ENCODE results near the gene IL18RAP. TPM values are rescaled to one million over a fixed set of nuclear protein-coding genes. Genes with fewer than 3 reads are reported as not detected.

The IL18RAP gene
- total RNA-seq, 1 donor from 2014 or later, result 37.1 TPM

GRCh38 chr2:102399499-102400141, 23.3 kb upstream of the IL18RAP start:
- DNase-seq (ENCODE audit: low spot score), result no peak
- H3K27ac Mint-ChIP-seq, result no peak overlapping the region
- intact Hi-C loops (cut with micrococcal nuclease), result loop anchor here (2.0 kb wide), 1 partner anchor 19 kb away; no protein-coding TSS in a partner anchor
- peaks cover 27% of the 10 kb centered on the region for H3K36me3 Mint-ChIP-seq (ENCODE audit: low read depth)
- H3K4me3 Mint-ChIP-seq, result no peak overlapping the region
- no peaks in the 10 kb centered on the region for H3K27me3 Mint-ChIP-seq (ENCODE audit: insufficient read depth)
- no peaks in the 10 kb centered on the region for H3K9me3 Mint-ChIP-seq
- H3K4me1 Mint-ChIP-seq (ENCODE audit: low read depth), result peaks cover 31% of the 10 kb centered on the region

DNA sequence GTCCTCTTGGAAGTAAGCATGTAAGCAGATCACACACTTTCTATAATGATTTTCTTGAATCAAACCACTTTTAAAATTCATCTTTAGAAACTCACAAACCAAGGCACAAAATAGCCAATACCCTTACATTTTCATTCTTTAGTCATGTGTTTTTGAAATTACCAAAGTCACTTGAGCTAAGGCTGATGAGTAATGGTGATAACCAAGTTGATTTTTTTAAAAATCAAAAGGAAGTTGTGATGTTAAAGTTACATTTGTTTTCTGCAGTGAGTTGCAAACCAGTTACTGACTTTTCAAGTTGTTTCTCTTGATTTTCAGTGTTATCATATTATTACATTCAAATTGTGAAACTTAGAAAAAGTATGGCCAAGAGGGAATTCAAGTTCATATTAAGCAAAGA, 21.5 kb upstream of the IL18RAP start:
- H3K27ac Mint-ChIP-seq, result no peak overlapping the region
- intact Hi-C loops (cut with micrococcal nuclease), result loop anchor here (2.0 kb wide), 1 partner anchor 17 kb away; no protein-coding TSS in a partner anchor

GRCh38 chr2:102401865-102402264, 21.1 kb upstream of the IL18RAP start:
- Mint-ChIP-seq H3K27ac (no peak overlapping the region), H3K36me3 (ENCODE audit: low read depth) (peaks cover 22% of the 10 kb centered on the region), H3K4me3 (no peak overlapping the region), H3K27me3 (ENCODE audit: insufficient read depth) (no peaks in the 10 kb centered on the region), H3K4me1 (ENCODE audit: low read depth) (peaks cover 31% of the 10 kb centered on the region), H3K9me3 (no peaks in the 10 kb centered on the region)
- DNase-seq (ENCODE audit: low spot score), result no peak
- intact Hi-C loops (cut with micrococcal nuclease), result loop anchor here (2.0 kb wide), 1 partner anchor 17 kb away; no protein-coding TSS in a partner anchor

More for the DNA sequence above, 21.5 kb upstream of the IL18RAP start:
- Mint-ChIP-seq H3K9me3 (no peaks in the 10 kb centered on the region), H3K27me3 (ENCODE audit: insufficient read depth) (no peaks in the 10 kb centered on the region), H3K4me3 (no peak overlapping the region), H3K36me3 (ENCODE audit: low read depth) (peaks cover 25% of the 10 kb centered on the region), H3K4me1 (ENCODE audit: low read depth) (peaks cover 31% of the 10 kb centered on the region)
- no peak for DNase-seq (ENCODE audit: low spot score)

GRCh38 chr2:102410952-102411351, 12.0 kb upstream of the IL18RAP start:
- H3K27me3 Mint-ChIP-seq (ENCODE audit: insufficient read depth), result no peaks in the 10 kb centered on the region
- DNase-seq (ENCODE audit: low spot score), result no peak
- peaks cover 15% of the 10 kb centered on the region for H3K4me1 Mint-ChIP-seq (ENCODE audit: low read depth)
- peaks cover 30% of the 10 kb centered on the region for H3K9me3 Mint-ChIP-seq
- intact Hi-C loops (cut with micrococcal nuclease), result no loop called here
- no peak overlapping the region for H3K4me3 Mint-ChIP-seq
- peaks cover 18% of the 10 kb centered on the region for H3K36me3 Mint-ChIP-seq (ENCODE audit: low read depth)
- no peak overlapping the region for H3K27ac Mint-ChIP-seq

GRCh38 chr2:102412199-102412598, 10.8 kb upstream of the IL18RAP start:
- H3K36me3 Mint-ChIP-seq (ENCODE audit: low read depth), result peaks cover 25% of the 10 kb centered on the region
- H3K27ac Mint-ChIP-seq, result no peak overlapping the region
- H3K4me1 Mint-ChIP-seq (ENCODE audit: low read depth), result peaks cover 24% of the 10 kb centered on the region
- DNase-seq (ENCODE audit: low spot score), result no peak
- peaks cover 34% of the 10 kb centered on the region for H3K9me3 Mint-ChIP-seq
- no peak overlapping the region for H3K4me3 Mint-ChIP-seq
- H3K27me3 Mint-ChIP-seq (ENCODE audit: insufficient read depth), result no peaks in the 10 kb centered on the region
- intact Hi-C loops (cut with micrococcal nuclease), result no loop called here

DNA sequence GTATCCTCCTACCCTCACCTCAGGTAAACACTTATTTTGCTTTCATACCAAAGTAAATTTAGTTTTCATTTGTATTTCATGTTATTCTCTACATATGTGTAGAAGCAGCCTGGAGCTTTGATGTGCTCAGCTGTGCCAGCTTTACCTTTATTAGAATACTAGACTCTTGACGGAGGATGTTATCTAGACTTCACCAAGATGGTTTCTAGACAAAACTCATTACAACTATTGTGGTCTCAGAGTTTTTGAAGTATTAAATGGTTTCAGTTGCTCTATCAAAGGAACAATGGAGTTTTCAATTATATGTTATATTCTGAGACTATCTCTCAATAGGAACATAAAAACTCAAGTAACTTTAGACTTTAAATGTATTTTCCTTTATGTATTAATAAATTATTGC, 5.0 kb upstream of the IL18RAP start:
- Mint-ChIP-seq H3K4me3 (peak overlapping the region; percentile 72), H3K27me3 (ENCODE audit: insufficient read depth) (no peaks in the 10 kb centered on the region), H3K36me3 (ENCODE audit: low read depth) (peaks cover 40% of the 10 kb centered on the region), H3K9me3 (peaks cover 4% of the 10 kb centered on the region), H3K27ac (peak overlapping the region; percentile 98), H3K4me1 (ENCODE audit: low read depth) (peaks cover 63% of the 10 kb centered on the region)
- intact Hi-C loops (cut with micrococcal nuclease), result loop anchor here (1.0 to 2.0 kb wide), 7 partner anchors 8 to 335 kb away; no protein-coding TSS in a partner anchor
- no peak for DNase-seq (ENCODE audit: low spot score)

- peaks cover 4% of the 10 kb centered on the region for H3K9me3 Mint-ChIP-seq
- H3K27me3 Mint-ChIP-seq (ENCODE audit: insufficient read depth), result no peaks in the 10 kb centered on the region
- intact Hi-C loops (cut with micrococcal nuclease), result loop anchor here (1.0 to 2.0 kb wide), 7 partner anchors 8 to 336 kb away; no protein-coding TSS in a partner anchor
- H3K4me3 Mint-ChIP-seq, result peak overlapping the region; percentile 90
- peaks cover 68% of the 10 kb centered on the region for H3K4me1 Mint-ChIP-seq (ENCODE audit: low read depth)
- DNase-seq (ENCODE audit: low spot score), result peak; percentile 34
- H3K27ac Mint-ChIP-seq, result peak overlapping the region; percentile 94
- H3K36me3 Mint-ChIP-seq (ENCODE audit: low read depth), result peaks cover 46% of the 10 kb centered on the region
These were observed 4.5 kb upstream of the IL18RAP start for GRCh38 chr2:102418421-102418961.

GRCh38 chr2:102420290-102420689, 2.7 kb upstream of the IL18RAP start:
- no peaks in the 10 kb centered on the region for H3K27me3 Mint-ChIP-seq (ENCODE audit: insufficient read depth)
- H3K36me3 Mint-ChIP-seq (ENCODE audit: low read depth), result peaks cover 54% of the 10 kb centered on the region
- intact Hi-C loops (cut with micrococcal nuclease), result no loop called here
- peak overlapping the region; percentile 90 for H3K4me3 Mint-ChIP-seq
- peaks cover 4% of the 10 kb centered on the region for H3K9me3 Mint-ChIP-seq
- peak overlapping the region; percentile 92 for H3K27ac Mint-ChIP-seq
- H3K4me1 Mint-ChIP-seq (ENCODE audit: low read depth), result peaks cover 85% of the 10 kb centered on the region
- DNase-seq (ENCODE audit: low spot score), result no peak

- H3K36me3 Mint-ChIP-seq (ENCODE audit: low read depth), result peaks cover 59% of the 10 kb centered on the region
- DNase-seq (ENCODE audit: low spot score), result no peak
- peaks cover 88% of the 10 kb centered on the region for H3K4me1 Mint-ChIP-seq (ENCODE audit: low read depth)
- H3K4me3 Mint-ChIP-seq, result peak overlapping the region; percentile 90
- no peaks in the 10 kb centered on the region for H3K27me3 Mint-ChIP-seq (ENCODE audit: insufficient read depth)
- no peaks in the 10 kb centered on the region for H3K9me3 Mint-ChIP-seq
- peak overlapping the region; percentile 98 for H3K27ac Mint-ChIP-seq
- intact Hi-C loops (cut with micrococcal nuclease), result no loop called here
These were observed 835 bp upstream of the IL18RAP start for GRCh38 chr2:102421890-102422759.

GRCh38 chr2:102423368-102423767, 408 bp downstream of the IL18RAP start:
- Mint-ChIP-seq H3K27ac (peak overlapping the region; percentile 98), H3K27me3 (ENCODE audit: insufficient read depth) (no peaks in the 10 kb centered on the region), H3K36me3 (ENCODE audit: low read depth) (peaks cover 61% of the 10 kb centered on the region), H3K4me3 (peak overlapping the region; percentile 90), H3K9me3 (no peaks in the 10 kb centered on the region), H3K4me1 (ENCODE audit: low read depth) (peaks cover 91% of the 10 kb centered on the region)
- no peak for DNase-seq (ENCODE audit: low spot score)
- intact Hi-C loops (cut with micrococcal nuclease), result no loop called here

DNA sequence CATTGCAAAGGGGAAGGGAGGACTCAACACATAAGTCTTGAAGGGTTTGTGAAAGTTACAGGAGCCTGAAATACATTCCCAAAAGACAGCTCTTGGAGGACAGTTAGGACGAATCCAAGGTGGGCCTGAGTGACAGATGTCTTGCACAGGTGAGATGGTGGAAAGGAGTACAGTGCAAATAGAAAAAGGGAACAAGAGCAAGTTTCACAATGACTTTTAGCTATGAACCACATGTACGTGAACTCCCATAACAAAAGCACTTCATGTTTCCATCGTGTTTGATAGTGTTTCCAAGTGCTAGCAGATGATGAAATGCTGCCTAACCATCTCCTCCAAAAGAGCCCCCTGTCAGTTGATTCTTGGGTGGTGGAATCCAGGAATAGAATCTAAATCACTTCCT, 1.8 kb downstream of the IL18RAP start:
- peaks cover 68% of the 10 kb centered on the region for H3K36me3 Mint-ChIP-seq (ENCODE audit: low read depth)
- intact Hi-C loops (cut with micrococcal nuclease), result loop anchor here (1.0 kb wide), 1 partner anchor 12 kb away; no protein-coding TSS in a partner anchor

DNA sequence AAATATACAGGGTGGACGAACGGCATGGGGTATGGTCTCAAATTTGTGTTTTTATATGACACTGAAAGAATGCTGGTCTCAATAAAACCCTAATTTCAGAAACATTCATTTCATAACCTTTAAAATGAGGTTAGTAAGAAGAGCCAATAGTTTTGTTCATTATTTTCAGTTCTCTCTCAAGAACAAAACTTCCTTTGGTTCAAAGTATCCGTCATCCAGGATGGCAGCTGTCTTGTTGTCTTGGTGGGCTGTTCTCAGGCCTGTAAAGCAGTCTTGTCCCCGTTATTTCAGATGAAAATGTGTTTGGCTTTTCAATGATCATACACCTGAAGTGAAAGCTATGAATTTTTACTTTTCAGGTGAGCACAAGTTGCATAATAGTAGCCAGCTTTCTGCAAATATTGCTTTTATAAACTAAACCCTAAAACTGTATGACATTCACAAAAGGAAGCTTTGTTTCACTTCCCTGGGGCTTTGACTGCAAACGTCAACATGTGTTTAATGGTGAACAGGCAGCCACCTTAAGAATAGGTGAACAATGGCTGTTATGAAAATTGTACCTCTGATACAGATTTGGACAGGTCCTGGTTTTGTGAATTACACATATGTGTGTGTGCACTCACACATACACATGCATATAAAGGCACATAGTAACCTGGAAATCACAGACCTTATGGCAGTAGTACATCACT, 2.6 kb downstream of the IL18RAP start:
- peak overlapping the region; percentile 98 for H3K27ac Mint-ChIP-seq
- DNase-seq (ENCODE audit: low spot score), result no peak
- peaks cover 98% of the 10 kb centered on the region for H3K4me1 Mint-ChIP-seq (ENCODE audit: low read depth)
- H3K9me3 Mint-ChIP-seq, result peaks cover 5% of the 10 kb centered on the region
- peak overlapping the region; percentile 47 for H3K4me3 Mint-ChIP-seq
- intact Hi-C loops (cut with micrococcal nuclease), result loop anchor here (1.0 kb wide), 2 partner anchors 7 to 11 kb away; no protein-coding TSS in a partner anchor
- H3K36me3 Mint-ChIP-seq (ENCODE audit: low read depth), result peaks cover 74% of the 10 kb centered on the region
- H3K27me3 Mint-ChIP-seq (ENCODE audit: insufficient read depth), result no peaks in the 10 kb centered on the region

More for the DNA sequence above, 1.8 kb downstream of the IL18RAP start:
- DNase-seq (ENCODE audit: low spot score), result no peak
- peak overlapping the region; percentile 98 for H3K27ac Mint-ChIP-seq
- no peaks in the 10 kb centered on the region for H3K9me3 Mint-ChIP-seq
- peaks cover 98% of the 10 kb centered on the region for H3K4me1 Mint-ChIP-seq (ENCODE audit: low read depth)
- H3K4me3 Mint-ChIP-seq, result peak overlapping the region; percentile 90
- H3K27me3 Mint-ChIP-seq (ENCODE audit: insufficient read depth), result no peaks in the 10 kb centered on the region
